Posterior cingulate gyrus (tissue), 11 donors: Measurements from ENCODE around the gene MYOM3.

ENCODE experiments used
- DNase-seq, 10 donors: peaks; one replicate each; pipeline versions ENCODE4 v3.0.0 to v3.0.0-alpha.2; 2020 to 2021; ENCODE audit warnings: mixed read lengths in 3 of 10
- intact Hi-C: fragments of 100-400 bp; cut with DNase I; formaldehyde crosslinking; loops from one replicate; pipeline ENCODE4 v1.15.1; 2023

MYOM3 gene

DNA sequence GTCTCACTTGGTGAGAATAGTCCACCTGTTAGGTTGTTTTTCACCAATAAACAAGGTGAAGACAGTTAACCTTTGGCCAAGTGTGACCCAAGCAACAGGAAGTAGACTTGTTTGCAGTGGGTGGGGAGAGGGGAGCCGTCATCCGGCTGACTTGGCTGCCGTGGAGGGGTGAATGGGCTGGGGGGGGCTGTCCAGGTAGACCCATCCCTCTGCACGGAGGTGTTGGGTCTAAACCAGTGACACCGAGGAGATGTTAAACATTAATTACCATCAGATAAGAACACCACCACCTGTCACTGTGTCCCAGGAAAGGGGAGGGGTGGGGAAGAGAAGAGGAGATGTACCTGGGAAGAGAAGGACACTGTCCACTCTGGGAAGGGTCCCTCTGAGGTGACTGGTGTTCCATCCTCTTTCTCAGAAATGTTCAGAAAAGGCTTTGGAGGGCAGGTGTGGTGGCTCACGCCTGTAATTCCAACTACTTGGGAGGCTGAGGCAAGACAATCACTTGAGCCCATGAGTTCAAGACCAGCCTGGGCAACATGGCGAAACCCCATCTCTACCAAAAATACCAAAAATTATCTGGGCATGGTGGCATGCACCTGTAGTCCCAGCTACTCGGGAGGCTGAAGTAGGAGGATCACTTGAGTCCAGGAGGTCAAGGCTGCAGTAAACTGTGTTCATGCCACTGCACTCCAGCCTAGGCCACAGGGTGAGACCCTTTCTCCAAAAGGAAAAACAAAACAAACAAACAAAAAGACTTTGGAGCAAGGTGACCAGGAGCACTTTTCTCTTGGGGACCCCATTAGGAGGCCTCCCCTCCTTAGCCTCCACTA is 6.7 kb upstream of the MYOM3 start:
- DNase-seq, result peak in 1 of 10 donors; percentile 17
- intact Hi-C loops, result no loop called here

- DNase-seq, result no peak
- intact Hi-C loops, result no loop called here
Observed at GRCh38 chr1:24117722-24118409, 5.9 kb upstream of the MYOM3 start.

- intact Hi-C loops, result no loop called here
- peak in 1 of 10 donors; percentile 18 for DNase-seq
Observed at GRCh38 chr1:24117132-24117531, 5.2 kb upstream of the MYOM3 start.

- no peak for DNase-seq
- intact Hi-C loops, result no loop called here
Observed at GRCh38 chr1:24114753-24115152, 2.8 kb upstream of the MYOM3 start.

GRCh38 chr1:24113641-24114033 is 1.7 kb upstream of the MYOM3 start:
- intact Hi-C loops, result no loop called here
- DNase-seq, result peak in 1 of 10 donors; percentile 57

- peak in 1 of 10 donors; percentile 77 for DNase-seq
- intact Hi-C loops, result no loop called here
Observed at GRCh38 chr1:24111262-24111995, 506 bp downstream of the MYOM3 start.

DNA sequence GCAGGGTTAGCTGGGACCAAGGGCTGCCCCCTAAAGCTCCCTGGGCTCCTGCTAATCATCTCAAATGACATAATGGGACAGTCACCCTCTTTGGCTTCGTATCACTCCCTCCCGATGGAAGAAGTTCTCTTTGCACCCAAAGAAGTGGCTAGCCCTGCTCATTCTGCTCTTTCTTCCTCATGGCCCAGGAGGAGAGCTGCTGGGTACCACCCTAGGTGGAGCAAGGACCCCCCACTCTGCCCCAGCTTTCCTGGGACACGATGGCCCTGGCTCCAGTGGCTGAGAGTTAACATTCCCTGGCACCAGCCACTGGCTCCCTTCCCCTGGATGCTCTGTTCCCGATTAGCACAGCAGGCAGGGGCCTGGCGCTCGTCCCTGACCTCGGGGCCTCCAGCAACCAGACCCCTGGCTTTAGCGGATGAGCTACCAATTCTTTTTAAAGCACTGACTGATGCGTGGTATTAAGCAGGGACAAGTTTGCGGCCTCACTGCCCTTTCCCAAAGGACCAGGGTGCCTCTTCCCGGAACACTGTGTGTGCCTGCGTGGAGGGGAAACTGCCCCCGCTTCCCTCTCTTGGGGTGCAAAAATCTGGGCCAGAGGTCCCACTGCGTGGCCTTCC is 1.2 kb downstream of the MYOM3 start:
- intact Hi-C loops, result no loop called here

GRCh38 chr1:24109686-24110475 is 2.1 kb downstream of the MYOM3 start:
- intact Hi-C loops, result no loop called here

More for the DNA sequence above, 1.2 kb downstream of the MYOM3 start:
- peak in 1 of 10 donors; percentile 78 for DNase-seq

GRCh38 chr1:24109166-24109483 is 2.8 kb downstream of the MYOM3 start:
- no peak for DNase-seq
- intact Hi-C loops, result no loop called here

More at GRCh38 chr1:24109686-24110475, 2.1 kb downstream of the MYOM3 start:
- DNase-seq, result peak in 2 of 10 donors; percentile 32 to 61

DNA sequence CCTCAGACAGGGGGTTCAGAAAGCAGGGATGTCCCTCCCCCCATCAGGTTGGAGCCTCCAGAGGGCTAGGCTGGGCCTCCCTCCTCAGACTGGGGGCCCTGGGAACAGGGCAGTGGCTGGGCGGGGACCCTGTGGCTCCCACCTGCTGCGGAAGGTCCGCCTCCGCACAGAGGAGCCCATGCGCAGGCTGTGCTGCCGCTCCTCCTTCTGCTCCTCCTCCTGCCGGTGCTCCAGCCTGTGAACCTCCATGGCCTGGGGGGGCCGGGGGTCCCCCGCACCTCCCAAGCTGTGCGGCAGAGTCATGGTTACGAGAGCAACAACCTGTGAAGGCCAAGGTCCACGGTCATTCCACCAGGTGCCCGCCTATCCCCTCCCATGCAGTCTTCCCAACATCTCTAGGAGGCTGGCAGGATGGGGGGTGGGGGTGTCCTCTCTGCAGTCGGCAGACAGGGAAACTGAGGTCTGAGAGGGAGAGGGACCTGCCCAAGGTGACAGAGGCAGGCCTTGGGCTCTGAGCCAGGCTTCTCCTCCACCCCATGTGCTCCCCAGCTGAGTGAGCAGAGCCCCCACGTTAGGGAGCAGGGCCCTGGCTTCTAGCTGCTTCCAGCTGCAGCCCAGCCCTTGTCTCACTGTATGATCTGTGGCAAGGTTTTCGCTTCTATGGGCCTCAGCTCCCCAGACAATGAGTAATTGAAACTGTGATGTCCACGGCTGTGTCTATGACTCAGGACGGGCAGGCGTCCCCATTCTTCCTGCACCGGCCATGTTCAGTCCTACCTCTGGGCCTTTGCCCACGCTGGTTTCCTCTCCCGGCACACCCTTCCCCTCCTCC is 3.4 kb downstream of the MYOM3 start:
- intact Hi-C loops, result no loop called here
- DNase-seq, result peak in 1 of 10 donors; percentile 77

DNA sequence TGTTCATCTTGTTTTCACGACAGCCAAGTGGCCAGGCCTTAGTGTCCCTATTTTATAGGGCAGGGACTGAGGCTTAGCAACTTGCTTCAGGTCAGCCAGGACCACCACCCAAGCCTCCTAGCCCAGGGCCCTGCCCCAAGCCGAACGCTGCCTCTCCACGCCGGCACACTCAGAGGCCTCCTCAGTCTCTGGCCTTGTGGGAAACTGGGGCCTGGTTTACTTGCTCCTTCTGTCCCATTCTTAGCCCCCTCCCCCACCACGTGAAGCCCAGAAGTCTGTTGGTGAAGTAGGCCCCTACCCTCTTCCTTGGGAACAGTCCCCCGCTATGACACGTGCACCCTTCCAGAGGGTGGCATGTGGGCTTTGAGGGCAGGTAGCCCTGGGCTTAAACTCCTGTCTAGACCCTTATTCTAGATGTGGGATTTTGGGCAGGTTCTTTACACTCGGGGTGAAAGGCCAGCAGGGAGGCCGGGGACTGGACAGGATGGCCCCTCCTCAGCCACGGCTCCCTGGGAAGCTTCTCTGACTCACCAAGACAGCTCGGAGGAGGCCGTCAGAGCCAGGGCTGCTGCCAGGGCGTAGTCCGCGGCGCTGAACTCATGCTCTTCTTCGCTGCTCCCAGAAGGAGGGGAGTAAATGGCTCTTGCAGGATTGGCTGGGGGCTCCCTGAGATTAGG is 4.3 kb downstream of the MYOM3 start:
- peak in 2 of 10 donors; percentile 74 to 76 for DNase-seq
- intact Hi-C loops, result no loop called here

GRCh38 chr1:24105368-24106160 is 6.4 kb downstream of the MYOM3 start:
- intact Hi-C loops, result no loop called here
- DNase-seq, result peak in 2 of 10 donors; percentile 53 to 67

GRCh38 chr1:24104854-24105253 is 7.1 kb downstream of the MYOM3 start:
- intact Hi-C loops, result no loop called here
- peak in 2 of 10 donors; percentile 27 to 63 for DNase-seq

DNA sequence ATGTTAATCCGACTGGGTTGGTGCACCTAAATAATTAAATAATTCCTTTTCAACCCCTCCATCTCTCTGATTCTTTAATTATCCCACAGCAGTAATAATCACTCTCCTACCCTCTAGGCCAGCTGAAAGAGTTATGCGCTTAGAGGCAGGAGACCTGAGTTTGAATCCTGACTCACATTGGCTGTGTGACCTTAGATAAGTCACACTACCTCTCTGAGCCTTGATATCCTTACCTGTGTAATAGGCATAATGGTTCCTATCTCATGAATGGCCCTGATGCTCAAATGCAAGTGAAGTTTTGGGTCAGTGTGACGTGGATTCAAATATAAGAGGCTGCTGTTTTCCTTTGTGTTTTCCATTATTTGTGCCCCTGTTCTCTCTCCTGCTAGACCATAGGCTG is 8.1 kb downstream of the MYOM3 start:
- no peak for DNase-seq
- intact Hi-C loops, result no loop called here

- intact Hi-C loops, result no loop called here
- DNase-seq, result peak in 1 of 10 donors; percentile 0
Observed at GRCh38 chr1:24103408-24103807, 8.5 kb downstream of the MYOM3 start.

- peak in 3 of 10 donors; percentile 19 to 84 (median 77) for DNase-seq
- intact Hi-C loops, result no loop called here
Observed at GRCh38 chr1:24102961-24103360, 9.0 kb downstream of the MYOM3 start.

- DNase-seq, result peak in 1 of 10 donors; percentile 79
Observed at GRCh38 chr1:24101796-24102586, 9.9 kb downstream of the MYOM3 start.

More at GRCh38 chr1:24101796-24102586, 9.9 kb downstream of the MYOM3 start:
- intact Hi-C loops, result no loop called here
